Glutamatergic neuron (in vitro differentiated cells): ENCODE data around the gene MAGI1. TPM values are rescaled to one million over a fixed set of nuclear protein-coding genes. Genes with fewer than 3 reads are reported as not detected.

ENCODE experiments used
- DNase-seq: peaks from one replicate; pipeline ENCODE4 v3.0.0; 2022
- H3K27ac Mint-ChIP-seq: one replicate; pipeline ENCODE4 v1.8.0; 2020; ENCODE audit warnings: mild to moderate bottlenecking, mixed read lengths, inconsistent platforms; ENCODE audit not compliant: unreplicated experiment
- H3K27me3 Mint-ChIP-seq: one replicate; pipeline ENCODE4 v1.8.0; 2020; ENCODE audit warnings: mild to moderate bottlenecking, moderate library complexity, mixed read lengths, inconsistent platforms; ENCODE audit not compliant: unreplicated experiment
- H3K36me3 Mint-ChIP-seq: one replicate; pipeline ENCODE4 v1.8.0; 2020; ENCODE audit warnings: mild to moderate bottlenecking, mixed read lengths, inconsistent platforms; ENCODE audit not compliant: unreplicated experiment
- H3K4me1 Mint-ChIP-seq: one replicate; pipeline ENCODE4 v1.8.0; 2020; ENCODE audit warnings: mild to moderate bottlenecking, low read depth, mixed read lengths, inconsistent platforms; ENCODE audit not compliant: unreplicated experiment
- H3K4me3 Mint-ChIP-seq: one replicate; pipeline ENCODE4 v1.8.0; 2020; ENCODE audit warnings: mild to moderate bottlenecking, mixed read lengths, inconsistent platforms; ENCODE audit not compliant: unreplicated experiment
- H3K9me3 Mint-ChIP-seq: one replicate; pipeline ENCODE4 v1.8.0; 2020; ENCODE audit warnings: mild to moderate bottlenecking, moderate library complexity, mixed read lengths, inconsistent platforms; ENCODE audit not compliant: unreplicated experiment
- total RNA-seq: library from RNA; stranded (reverse); fragmentation: NEBNext Ultra II Directional; extraction: Animal tissue kit (Norgen Biotek cat#: 25700); gene quantifications from one replicate; pipeline ENCODE4 v1.2.1, GENCODE V29; 2021; ENCODE audit not compliant: unreplicated experiment
- TF ChIP-seq, protein P1 (sequence below): fragments of 200-600 bp; sonication (generic); IDR thresholded peaks from one replicate; pipeline ENCODE4 v1.5.0; 2021; ENCODE audit not compliant: partially characterized antibody, unreplicated experiment

MAGI1 gene
- total RNA-seq, 1 donor from 2014 or later: 46.5 TPM

DNA sequence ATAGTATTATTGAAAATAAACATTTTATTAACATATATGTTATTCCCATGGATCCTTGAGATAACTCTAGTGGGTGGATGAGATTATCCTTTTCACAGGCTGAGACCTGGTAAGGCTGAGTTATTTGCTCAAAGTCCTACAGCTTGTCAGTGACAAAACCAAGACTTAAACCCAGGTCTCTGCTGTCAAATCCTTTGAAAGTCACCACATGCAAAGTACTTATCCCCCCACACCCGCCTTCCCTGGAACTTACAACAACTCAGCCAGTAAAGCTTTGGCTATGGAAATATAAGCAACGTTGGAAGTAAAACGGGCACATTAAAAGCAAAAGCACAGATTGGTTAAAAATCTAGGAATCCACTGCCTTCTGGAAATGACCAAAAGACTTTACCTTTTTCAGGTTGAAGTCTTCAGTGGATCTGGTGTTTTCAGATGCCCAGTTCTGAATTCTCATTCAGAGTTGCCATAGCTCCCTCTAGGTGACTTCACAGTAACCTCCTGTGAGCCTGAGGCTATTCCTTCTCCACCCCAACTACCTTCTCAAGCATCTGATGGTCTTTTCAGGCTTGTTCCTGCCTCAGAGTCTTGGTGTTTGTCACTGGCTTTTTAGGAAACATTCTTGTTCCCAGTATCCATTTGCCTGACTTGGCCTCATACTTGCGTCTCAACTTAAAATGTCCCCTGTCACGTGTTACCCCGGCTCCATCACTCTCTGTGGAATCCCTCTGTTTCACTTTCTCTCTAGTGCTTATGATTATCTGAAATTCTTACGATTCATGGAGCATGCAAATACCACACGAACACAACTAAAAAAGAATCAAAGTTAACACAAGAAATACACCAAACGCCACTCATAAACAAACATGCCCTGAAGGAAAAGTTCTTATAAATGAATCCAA, 131.2 kb downstream of the MAGI1 start:
- no peaks in the 10 kb centered on the region for H3K27me3 Mint-ChIP-seq
- no peak overlapping the region for H3K4me3 Mint-ChIP-seq
- no peaks in the 10 kb centered on the region for H3K36me3 Mint-ChIP-seq
- H3K9me3 Mint-ChIP-seq: peaks cover 2% of the 10 kb centered on the region
- TF ChIP-seq, protein P1, sequence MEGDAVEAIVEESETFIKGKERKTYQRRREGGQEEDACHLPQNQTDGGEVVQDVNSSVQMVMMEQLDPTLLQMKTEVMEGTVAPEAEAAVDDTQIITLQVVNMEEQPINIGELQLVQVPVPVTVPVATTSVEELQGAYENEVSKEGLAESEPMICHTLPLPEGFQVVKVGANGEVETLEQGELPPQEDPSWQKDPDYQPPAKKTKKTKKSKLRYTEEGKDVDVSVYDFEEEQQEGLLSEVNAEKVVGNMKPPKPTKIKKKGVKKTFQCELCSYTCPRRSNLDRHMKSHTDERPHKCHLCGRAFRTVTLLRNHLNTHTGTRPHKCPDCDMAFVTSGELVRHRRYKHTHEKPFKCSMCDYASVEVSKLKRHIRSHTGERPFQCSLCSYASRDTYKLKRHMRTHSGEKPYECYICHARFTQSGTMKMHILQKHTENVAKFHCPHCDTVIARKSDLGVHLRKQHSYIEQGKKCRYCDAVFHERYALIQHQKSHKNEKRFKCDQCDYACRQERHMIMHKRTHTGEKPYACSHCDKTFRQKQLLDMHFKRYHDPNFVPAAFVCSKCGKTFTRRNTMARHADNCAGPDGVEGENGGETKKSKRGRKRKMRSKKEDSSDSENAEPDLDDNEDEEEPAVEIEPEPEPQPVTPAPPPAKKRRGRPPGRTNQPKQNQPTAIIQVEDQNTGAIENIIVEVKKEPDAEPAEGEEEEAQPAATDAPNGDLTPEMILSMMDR: no peak
- no peak for DNase-seq
- no peak overlapping the region for H3K27ac Mint-ChIP-seq
- no peaks in the 10 kb centered on the region for H3K4me1 Mint-ChIP-seq

DNA sequence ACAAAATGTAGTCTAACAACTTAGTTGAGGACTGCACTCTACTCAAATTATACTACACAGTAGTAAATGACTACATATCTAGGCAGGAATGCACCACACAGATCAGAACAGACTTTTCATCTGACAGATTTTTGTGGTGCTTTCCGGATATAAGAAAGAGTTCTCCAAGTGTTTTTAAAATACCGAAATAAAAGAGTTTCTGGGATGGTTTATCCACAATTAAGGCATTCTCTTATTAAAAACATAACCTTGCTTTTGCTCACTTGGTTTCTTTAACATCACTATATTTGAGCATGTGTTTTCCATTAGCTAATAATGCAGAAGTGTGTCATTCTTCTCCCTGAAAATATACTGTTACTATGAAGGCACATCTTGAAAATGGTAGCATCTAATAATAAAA, 132.9 kb downstream of the MAGI1 start:
- Mint-ChIP-seq H3K4me3 (no peak overlapping the region), H3K4me1 (no peaks in the 10 kb centered on the region), H3K27ac (no peak overlapping the region), H3K36me3 (no peaks in the 10 kb centered on the region), H3K27me3 (no peaks in the 10 kb centered on the region), H3K9me3 (peaks cover 2% of the 10 kb centered on the region)
- DNase-seq: no peak
- TF ChIP-seq, protein P1: no peak

DNA sequence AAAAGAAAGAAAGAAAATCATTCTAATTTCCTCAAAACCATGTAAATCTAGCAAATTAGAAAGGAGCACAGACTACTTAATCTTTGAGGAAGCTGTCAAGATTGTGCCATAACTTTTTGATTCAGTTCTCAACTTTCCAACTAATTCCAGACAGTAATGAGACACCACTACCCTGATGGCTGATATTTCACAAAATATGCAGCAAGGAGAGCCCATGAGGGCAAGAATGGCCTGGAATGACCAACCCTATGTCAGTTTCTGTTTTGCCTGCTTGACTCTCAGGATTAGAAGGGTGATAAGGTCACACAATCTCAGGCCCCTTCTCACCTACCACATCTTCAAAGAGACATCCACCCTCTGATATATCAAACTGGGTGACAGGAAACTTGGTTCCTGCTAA, 134.7 kb downstream of the MAGI1 start:
- TF ChIP-seq, protein P1: no peak
- Mint-ChIP-seq H3K4me1 (no peaks in the 10 kb centered on the region), H3K27ac (no peak overlapping the region), H3K4me3 (no peak overlapping the region), H3K9me3 (peaks cover 2% of the 10 kb centered on the region), H3K36me3 (no peaks in the 10 kb centered on the region), H3K27me3 (no peaks in the 10 kb centered on the region)
- DNase-seq: no peak

DNA sequence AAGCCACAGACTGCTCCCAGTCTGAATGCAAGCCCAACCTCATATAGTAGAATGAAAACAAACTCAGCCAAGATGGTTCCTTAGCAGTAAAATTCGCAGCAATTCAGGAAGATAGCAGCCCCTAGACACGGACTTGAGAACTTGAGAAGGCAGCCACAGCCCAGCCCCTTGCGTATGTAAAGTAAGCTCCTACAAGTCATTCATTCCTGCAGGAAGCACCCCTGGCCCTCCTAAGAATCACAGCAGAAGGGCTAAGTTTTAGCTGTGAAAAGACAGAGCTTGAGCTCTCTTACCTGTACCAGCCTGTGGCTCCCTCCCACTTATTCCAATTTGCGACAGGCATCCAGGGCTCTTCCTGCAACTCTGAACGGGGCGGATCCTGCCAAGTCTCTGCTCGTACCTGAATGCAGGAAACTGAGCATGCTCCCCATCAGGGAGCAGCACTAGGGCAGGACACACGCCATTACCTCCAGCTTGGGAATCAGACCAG, 136.4 kb downstream of the MAGI1 start:
- no peaks in the 10 kb centered on the region for H3K27me3 Mint-ChIP-seq
- H3K27ac Mint-ChIP-seq: no peak overlapping the region
- no peak for DNase-seq
- no peaks in the 10 kb centered on the region for H3K36me3 Mint-ChIP-seq
- TF ChIP-seq, protein P1: no peak
- H3K9me3 Mint-ChIP-seq: peaks cover 2% of the 10 kb centered on the region
- no peak overlapping the region for H3K4me3 Mint-ChIP-seq
- no peaks in the 10 kb centered on the region for H3K4me1 Mint-ChIP-seq

DNA sequence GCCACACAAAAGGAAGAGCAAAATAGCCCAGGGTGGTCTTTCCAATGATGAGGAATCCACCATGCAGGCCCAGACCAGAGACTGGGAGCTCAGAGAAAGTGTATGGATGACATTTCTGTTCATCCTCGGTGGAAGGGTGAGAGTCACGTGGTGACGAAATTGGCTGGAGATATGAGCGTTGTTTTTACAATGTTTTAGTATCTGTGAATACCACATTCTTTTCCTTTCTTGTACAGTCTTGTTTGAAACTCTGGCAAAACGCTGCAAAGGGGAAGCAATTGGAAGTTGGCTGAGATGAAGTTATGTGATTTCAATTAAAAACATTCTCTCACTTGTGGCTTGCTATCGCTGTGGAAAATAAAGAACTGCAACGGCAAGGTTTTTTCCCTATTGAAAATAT, 137.5 kb downstream of the MAGI1 start:
- peaks cover 2% of the 10 kb centered on the region for H3K9me3 Mint-ChIP-seq
- H3K27ac Mint-ChIP-seq: no peak overlapping the region
- DNase-seq: no peak
- H3K36me3 Mint-ChIP-seq: no peaks in the 10 kb centered on the region
- H3K27me3 Mint-ChIP-seq: no peaks in the 10 kb centered on the region
- no peaks in the 10 kb centered on the region for H3K4me1 Mint-ChIP-seq
- H3K4me3 Mint-ChIP-seq: no peak overlapping the region
- TF ChIP-seq, protein P1: no peak
